Anterior cingulate cortex (tissue), 58 donors: ENCODE results near the gene SLC2A8.
A peak's percentile ranks its signal among the peaks of the same experiment; 100 is the strongest.

Experiments used
- DNase-seq, 58 donors: peaks; one replicate each; lab custom pipeline; 2025; lab: John Stamatoyannopoulos, UW

The SLC2A8 gene

GRCh38 chr9:127398715-127399400 is 1.9 kb downstream of the SLC2A8 start:
- no peak for DNase-seq

DNA sequence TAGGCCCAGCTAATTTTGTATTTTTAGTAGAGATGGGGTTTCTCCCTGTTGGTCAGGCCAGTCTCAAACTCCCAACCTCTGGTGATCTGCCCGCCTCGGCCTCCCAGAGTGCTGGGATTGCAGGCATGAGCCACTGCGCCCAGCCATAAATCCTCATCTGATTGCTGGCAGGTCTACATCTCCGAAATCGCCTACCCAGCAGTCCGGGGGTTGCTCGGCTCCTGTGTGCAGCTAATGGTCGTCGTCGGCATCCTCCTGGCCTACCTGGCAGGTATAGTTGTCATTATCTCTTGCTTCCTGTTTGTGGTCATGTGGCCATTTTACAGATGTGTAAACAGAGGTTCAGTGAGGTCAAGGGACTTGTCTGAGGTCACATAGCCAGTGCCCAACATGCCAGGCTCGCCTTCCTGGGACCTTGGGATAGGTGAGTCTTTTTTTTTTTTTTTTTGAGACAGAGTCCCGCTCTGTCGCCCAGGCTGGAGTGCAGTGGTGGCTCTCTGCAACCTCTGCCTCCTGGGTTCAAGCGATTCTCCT is 2.8 kb downstream of the SLC2A8 start:
- DNase-seq = no peak

DNA sequence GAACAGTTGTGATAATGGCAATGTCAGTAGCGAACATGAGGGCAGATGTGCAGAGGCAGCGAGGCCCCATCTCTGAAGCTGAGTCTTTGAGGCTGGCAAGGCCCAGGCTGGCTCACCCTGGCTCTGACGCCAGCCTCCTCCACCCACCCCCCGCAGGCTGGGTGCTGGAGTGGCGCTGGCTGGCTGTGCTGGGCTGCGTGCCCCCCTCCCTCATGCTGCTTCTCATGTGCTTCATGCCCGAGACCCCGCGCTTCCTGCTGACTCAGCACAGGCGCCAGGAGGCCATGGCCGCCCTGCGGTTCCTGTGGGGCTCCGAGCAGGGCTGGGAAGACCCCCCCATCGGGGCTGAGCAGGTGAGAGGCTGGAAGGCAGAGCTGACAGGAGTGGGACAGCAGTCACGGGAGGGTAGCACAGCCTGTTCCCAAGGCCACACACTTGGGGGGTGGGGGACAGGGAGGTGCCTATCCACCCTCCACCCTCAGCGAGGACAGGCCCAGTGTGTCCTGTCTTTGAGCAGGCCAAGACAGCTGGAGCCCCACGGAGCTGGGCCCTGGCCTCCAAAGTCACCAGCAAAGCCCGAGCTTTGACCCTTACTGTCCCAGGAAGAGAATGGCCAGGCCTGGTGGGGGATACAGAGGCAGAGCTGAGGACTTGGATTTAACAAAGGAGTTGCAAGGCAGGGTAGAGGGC is 5.6 kb downstream of the SLC2A8 start:
- peak in 17 of 58 donors; percentile 13 to 70 (median 37) for DNase-seq

- no peak for DNase-seq
Measured at GRCh38 chr9:127403507-127404192, 6.7 kb downstream of the SLC2A8 start.

DNA sequence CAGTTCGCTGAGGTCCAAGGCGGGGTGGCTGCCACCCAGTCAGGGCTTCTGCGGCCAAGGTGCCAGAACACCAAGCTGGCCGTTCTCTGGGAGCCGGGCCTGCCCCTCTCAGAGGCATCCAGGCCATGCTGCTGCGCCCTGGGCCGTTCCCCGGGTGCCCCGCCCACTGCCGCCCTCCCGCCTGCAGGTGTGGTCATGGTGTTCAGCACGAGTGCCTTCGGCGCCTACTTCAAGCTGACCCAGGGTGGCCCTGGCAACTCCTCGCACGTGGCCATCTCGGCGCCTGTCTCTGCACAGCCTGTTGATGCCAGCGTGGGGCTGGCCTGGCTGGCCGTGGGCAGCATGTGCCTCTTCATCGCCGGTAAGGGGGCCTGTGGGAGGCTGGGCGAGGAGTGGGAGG is 7.7 kb downstream of the SLC2A8 start:
- DNase-seq = no peak

DNA sequence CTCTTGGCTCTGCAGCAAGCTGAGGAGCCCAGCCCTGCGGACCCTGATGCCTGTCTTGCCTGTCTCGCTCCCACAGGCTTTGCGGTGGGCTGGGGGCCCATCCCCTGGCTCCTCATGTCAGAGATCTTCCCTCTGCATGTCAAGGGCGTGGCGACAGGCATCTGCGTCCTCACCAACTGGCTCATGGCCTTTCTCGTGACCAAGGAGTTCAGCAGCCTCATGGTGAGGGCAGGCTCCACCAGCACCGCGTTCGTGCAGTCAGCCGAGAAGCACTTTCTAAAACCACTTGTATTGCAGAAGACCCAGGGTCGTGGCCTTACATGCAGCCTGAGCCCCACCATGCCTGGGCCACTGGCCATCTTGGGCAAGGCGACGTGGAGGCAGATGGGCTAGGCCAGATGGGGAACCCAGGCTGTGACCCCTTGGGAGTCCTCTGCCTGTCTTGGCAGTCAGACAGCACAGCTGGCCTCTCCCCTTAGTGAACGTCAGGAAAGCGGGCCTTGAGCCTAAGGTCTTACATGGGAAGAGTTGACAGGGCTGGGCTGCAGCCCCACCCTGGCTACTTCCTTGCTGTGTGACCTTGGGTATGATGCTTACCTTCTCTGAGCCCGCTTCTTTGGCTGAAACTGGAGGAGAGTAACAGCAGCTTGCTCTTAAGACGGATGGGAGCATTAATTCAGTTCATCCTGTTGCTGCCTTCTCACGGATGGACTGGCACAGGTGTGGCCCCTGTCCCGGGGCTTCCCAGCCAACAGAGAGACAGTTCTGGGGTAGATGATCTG is 8.6 kb downstream of the SLC2A8 start:
- DNase-seq = no peak

DNA sequence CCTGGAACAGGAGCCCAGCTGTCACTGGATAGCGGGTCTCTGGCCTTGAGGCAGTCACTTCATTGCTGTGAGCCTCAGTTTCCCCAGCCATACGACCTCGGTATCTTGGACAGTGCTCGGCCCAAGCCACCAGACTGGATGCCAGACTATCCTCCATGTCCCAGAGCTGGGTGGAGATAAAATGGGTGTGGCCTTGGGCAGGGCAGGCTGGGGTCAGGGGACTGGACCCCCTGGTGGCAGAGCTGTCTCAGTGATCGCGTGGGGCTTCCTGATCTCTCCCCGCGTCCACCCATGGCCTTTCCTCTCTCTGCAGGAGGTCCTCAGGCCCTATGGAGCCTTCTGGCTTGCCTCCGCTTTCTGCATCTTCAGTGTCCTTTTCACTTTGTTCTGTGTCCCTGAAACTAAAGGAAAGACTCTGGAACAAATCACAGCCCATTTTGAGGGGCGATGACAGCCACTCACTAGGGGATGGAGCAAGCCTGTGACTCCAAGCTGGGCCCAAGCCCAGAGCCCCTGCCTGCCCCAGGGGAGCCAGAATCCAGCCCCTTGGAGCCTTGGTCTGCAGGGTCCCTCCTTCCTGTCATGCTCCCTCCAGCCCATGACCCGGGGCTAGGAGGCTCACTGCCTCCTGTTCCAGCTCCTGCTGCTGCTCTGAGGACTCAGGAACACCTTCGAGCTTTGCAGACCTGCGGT is 10.0 kb downstream of the SLC2A8 start:
- no peak for DNase-seq

DNA sequence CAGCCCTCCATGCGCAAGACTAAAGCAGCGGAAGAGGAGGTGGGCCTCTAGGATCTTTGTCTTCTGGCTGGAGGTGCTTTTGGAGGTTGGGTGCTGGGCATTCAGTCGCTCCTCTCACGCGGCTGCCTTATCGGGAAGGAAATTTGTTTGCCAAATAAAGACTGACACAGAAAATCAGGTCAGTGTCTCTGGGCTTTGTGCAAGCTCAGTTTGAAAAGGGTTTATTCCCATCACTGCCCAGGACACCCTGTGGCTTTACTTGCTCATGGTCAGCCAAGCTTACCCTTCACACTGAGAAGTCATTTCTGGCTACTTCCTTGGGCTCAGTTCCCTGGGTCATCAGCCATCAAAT is 10.5 kb downstream of the SLC2A8 start:
- DNase-seq = no peak

- no peak for DNase-seq
Measured at GRCh38 chr9:127411122-127411521, 14.2 kb downstream of the SLC2A8 start.

DNA sequence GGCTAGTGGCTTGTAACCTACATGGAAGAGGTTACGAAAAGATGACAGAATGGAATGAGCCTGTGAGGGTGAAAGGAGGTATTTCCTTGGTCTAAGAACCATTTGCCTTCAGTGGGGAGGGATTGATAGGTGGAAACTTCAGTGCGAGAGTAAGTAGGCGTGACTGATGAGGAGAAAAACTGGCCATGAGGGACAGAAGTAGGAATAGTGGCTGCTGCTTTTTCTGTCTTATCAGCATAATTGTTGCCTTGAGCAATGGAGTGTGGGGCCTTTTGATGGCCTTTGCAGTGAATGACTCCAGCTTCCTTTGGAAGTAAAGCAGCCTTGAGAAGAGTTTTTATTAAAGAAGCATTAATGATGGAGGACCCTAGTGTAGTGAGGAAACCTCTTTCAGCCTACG is 18.2 kb downstream of the SLC2A8 start:
- no peak for DNase-seq

DNA sequence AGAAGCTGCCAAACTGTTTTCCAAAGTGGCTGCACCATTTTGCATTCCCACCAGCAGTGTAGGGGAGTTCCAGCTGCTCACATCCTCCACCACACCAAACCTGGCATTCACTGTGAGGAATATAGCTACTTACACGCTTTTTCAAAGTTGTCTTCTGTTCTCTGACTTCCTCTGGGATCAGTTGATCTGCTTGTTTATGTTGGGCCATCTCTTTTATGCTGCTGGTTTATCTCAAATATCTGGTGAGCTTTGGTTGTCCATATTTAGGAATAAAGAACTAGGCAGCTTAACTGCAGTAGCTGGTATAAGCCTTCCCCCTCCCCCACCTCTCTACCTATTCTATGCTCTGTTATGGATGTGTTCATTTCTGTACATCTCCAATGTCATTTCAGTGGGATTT is 18.7 kb downstream of the SLC2A8 start:
- no peak for DNase-seq

GRCh38 chr9:127417131-127418036 is 20.4 kb downstream of the SLC2A8 start:
- DNase-seq = peak in 1 of 58 donors; percentile 45

DNA sequence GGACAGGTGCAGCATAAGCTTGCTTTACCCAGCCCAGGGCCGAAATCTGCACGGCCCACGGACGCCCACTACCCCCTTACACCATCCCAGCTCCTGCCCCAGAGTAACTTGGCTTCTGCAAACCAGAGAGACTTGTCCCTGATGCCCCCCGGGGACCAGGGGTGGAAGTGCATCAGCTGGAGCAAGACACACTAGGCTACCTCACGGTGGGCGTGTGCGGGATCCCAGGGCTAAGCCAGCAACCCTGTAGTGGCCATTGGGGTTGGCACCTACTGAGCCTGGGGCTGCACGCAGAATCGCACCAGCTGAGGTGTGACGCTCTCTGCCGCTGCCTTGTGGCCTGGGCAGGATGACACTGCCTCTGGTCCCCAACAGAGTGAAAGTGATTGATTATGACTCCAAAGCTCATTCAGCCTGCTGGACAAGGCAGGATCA is 21.1 kb downstream of the SLC2A8 start:
- DNase-seq = peak in 2 of 58 donors; percentile 18 to 47

GRCh38 chr9:127419348-127419747 is 22.4 kb downstream of the SLC2A8 start:
- DNase-seq = no peak

- no peak for DNase-seq
Measured at GRCh38 chr9:127421057-127421456, 24.1 kb downstream of the SLC2A8 start.

GRCh38 chr9:127422133-127422782 is 25.3 kb downstream of the SLC2A8 start:
- DNase-seq = no peak

DNA sequence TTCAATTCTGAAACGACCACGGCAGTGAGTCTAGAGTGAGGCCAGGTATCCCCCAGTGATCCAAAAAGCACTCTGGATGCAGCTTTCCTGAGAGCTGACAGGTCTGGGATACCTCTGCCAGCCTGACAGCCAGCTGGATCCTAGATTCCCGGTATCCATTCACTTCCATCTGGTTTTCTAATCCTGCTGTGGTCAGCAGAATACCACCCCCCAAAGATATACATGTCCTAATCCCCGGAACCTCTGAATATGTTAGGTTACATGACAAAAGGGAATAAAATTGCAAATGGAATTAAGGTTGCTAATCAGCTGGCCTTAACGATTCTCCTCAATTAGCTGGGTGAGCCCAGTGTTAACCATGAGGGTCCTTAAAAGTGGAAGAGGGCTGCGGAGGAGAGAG is 25.8 kb downstream of the SLC2A8 start:
- no peak for DNase-seq

DNA sequence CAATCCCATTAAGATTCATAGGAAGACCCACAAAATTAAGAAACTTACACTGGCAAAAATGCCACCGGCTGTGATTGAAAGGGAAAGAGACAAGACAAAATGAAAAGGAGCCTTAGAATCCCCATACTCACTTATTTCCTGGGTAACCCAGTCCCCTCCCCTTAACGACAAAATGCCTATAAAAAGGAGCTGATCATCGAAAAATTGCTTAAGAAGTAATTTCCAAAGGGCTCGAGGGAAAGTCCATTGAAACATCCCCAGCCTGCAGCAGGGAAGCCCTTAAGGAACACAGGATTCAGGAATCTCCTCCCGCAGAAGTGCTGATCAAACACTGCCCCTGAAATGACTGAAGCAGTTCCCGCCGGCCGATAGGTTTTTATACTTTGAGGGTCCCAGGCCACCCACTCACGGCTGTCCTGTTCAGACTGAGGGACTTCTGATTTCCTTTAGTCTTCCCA is 26.5 kb downstream of the SLC2A8 start:
- no peak for DNase-seq
